Neural cell (in vitro differentiated cells): Measurements from ENCODE around the gene ARID1A.

Experiments used
- EP300 ChIP-seq: fragments of 450-650 bp; conservative IDR thresholded peaks from 2 replicates; pipeline ENCODE4 v1.6.1; 2014; ENCODE audit warnings: antibody characterized with exemption, mild to moderate bottlenecking, moderate library complexity; ENCODE audit not compliant: poor library complexity, severe bottlenecking
- EZH2 ChIP-seq: fragments of 200-600, 300-800 bp; shearing (Covaris generic), sonication (generic); IDR thresholded peaks from 2 replicates; pipeline ENCODE4 v1.6.1; 2014; ENCODE audit warnings: antibody characterized with exemption, low read length, borderline replicate concordance, mild to moderate bottlenecking; ENCODE audit not compliant: insufficient read depth, poor library complexity, severe bottlenecking
- MXI1 ChIP-seq: fragments of 450-650 bp; conservative IDR thresholded peaks from 2 replicates; pipeline ENCODE4 v1.6.1; 2014; ENCODE audit warnings: antibody characterized with exemption, mild to moderate bottlenecking; ENCODE audit not compliant: poor library complexity, severe bottlenecking
- POLR2AphosphoS5 ChIP-seq: IDR thresholded peaks from 2 replicates; pipeline ENCODE4 v1.6.1; 2012
- RAD21 ChIP-seq: fragments of 450-650 bp; conservative IDR thresholded peaks from 2 replicates; pipeline ENCODE4 v1.6.1; 2014; ENCODE audit warnings: antibody characterized with exemption, mild to moderate bottlenecking, moderate library complexity
- REST ChIP-seq: IDR thresholded peaks from 2 replicates; pipeline ENCODE4 v1.6.1; 2012; ENCODE audit warnings: borderline replicate concordance
- SMC3 ChIP-seq: fragments of 450-650 bp; conservative IDR thresholded peaks from 2 replicates; pipeline ENCODE4 v1.6.1; 2014; ENCODE audit warnings: antibody characterized with exemption, mild to moderate bottlenecking, moderate library complexity; ENCODE audit not compliant: poor library complexity
- TAF1 ChIP-seq: IDR thresholded peaks from 2 replicates; pipeline ENCODE4 v1.6.1; 2012; ENCODE audit warnings: low read depth
- TF ChIP-seq, protein P1 (sequence below): fragments of 450-650 bp; IDR thresholded peaks from 2 replicates; pipeline ENCODE4 v1.5.1; 2014; ENCODE audit warnings: antibody characterized with exemption, mild to moderate bottlenecking, moderate library complexity; ENCODE audit not compliant: poor library complexity, severe bottlenecking

- TF ChIP-seq, protein P1, sequence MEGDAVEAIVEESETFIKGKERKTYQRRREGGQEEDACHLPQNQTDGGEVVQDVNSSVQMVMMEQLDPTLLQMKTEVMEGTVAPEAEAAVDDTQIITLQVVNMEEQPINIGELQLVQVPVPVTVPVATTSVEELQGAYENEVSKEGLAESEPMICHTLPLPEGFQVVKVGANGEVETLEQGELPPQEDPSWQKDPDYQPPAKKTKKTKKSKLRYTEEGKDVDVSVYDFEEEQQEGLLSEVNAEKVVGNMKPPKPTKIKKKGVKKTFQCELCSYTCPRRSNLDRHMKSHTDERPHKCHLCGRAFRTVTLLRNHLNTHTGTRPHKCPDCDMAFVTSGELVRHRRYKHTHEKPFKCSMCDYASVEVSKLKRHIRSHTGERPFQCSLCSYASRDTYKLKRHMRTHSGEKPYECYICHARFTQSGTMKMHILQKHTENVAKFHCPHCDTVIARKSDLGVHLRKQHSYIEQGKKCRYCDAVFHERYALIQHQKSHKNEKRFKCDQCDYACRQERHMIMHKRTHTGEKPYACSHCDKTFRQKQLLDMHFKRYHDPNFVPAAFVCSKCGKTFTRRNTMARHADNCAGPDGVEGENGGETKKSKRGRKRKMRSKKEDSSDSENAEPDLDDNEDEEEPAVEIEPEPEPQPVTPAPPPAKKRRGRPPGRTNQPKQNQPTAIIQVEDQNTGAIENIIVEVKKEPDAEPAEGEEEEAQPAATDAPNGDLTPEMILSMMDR: no peak
- TF ChIP-seq EP300 (no peak), POLR2AphosphoS5 (no peak), REST (no peak), TAF1 (no peak), EZH2 (no peak), RAD21 (no peak), MXI1 (no peak), SMC3 (no peak)
These were observed 128.9 kb downstream of the ARID1A start for GRCh38 chr1:26824731-26825130.
